Body of pancreas (tissue), 4 donors: ENCODE measurements around the gene SCMH1.

Source experiments
- CTCF ChIP-seq, 7 experiments: fragments of 450-650 bp in 4 of 7; fragments of 200-600 bp in 3 of 7; sonication (generic) in 3 of 7; IDR thresholded peaks; one replicate each; pipeline ENCODE4 v1.5.1; 2016 to 2019; ENCODE audit warnings: antibody characterized with exemption in 7 of 7
- POLR2A ChIP-seq, 3 donors: fragments of 450-650 bp; IDR thresholded peaks; one replicate each; pipeline ENCODE4 v1.6.1; 2016; ENCODE audit warnings: antibody characterized with exemption in 3 of 3, mild to moderate bottlenecking in 2 of 3

DNA sequence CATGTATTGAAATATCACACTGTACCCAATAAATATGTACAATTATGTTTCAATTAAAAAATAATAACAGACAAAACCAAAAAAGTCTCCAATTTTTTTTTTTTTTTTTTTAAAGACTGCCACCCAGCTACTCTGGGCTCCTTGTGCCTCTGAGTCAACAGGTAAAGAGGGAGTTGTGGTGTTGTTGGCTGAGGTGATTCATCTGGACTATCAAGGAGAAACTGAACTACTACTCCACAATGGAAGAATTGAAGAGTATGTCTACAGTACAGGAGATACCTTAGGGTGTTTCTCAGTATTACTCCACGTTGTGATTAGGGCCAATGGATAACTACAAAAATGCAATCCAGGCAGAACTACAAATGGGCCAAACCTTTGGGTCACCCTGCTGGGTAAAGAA lies 67.9 kb downstream of the SCMH1 start:
- no peak for TF ChIP-seq CTCF (IDR thresholded peaks at IDR 0.05)
- TF ChIP-seq POLR2A (IDR thresholded peaks at IDR 0.05): no peak
